Measurements from ENCODE around the gene ASXL1.

Gene ASXL1

DNA sequence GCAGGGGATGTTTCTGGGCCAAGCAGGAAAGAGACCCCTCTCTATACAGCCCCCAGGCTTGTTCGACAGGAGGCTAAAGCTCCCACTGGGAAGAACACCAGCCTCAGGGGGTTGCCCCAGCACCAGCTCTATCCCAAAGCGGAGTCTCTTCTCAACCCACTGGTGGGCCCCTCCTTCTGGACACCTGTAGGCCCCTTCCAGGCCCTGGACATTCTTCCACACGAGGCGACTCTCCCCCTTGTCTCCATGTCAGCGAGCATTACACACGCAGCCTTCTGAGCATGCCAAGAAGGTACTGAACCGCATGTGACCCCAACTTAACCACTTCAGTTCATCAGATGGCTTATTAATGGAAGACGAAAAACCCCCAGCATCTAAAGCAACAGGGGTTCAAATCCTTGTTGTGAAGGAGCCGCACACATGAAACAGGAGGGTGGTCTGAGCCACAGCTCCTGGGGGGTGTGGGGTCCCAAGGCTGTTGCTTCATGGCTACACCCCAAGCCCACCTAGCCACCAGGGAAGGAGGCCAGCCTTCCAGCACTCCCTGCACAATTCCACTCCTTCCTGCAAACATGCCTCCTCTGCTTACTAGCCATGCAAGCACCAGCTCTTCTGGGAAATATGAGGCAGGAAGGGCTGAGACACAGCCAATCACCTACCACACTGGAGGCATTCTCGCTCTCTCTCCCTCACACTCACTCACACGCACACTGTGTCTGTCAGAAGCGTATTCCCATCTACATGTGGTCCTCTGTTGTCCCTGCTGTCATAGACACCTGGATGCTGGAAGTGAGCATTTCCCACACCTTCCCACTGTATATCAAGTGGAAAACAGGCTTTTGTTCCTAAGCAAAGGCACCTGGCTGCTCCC, 122.5 kb downstream of the ASXL1 start:
- DNase-seq (ENCODE audit: low spot score): peak; percentile 46

- DNase-seq (ENCODE audit: low spot score): peak; percentile 54
Observed at GRCh38 chr20:32481311-32482142, 123.4 kb downstream of the ASXL1 start.

DNA sequence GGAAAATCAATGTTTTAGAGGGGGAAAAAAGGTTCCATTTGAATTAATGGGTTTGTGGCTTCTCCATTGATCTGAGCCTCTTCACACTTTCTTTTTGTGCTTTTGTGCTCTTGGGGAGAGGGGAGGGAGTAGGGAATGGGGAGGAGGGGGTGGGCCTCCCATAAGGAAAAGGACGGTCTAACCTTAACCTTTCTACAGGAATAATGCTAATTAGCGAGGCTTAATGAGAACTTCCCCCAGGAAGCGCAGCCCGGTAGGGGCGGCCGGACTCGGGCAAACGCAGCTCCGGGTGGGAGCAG, 124.0 kb downstream of the ASXL1 start:
- DNase-seq (ENCODE audit: low spot score): no peak

DNA sequence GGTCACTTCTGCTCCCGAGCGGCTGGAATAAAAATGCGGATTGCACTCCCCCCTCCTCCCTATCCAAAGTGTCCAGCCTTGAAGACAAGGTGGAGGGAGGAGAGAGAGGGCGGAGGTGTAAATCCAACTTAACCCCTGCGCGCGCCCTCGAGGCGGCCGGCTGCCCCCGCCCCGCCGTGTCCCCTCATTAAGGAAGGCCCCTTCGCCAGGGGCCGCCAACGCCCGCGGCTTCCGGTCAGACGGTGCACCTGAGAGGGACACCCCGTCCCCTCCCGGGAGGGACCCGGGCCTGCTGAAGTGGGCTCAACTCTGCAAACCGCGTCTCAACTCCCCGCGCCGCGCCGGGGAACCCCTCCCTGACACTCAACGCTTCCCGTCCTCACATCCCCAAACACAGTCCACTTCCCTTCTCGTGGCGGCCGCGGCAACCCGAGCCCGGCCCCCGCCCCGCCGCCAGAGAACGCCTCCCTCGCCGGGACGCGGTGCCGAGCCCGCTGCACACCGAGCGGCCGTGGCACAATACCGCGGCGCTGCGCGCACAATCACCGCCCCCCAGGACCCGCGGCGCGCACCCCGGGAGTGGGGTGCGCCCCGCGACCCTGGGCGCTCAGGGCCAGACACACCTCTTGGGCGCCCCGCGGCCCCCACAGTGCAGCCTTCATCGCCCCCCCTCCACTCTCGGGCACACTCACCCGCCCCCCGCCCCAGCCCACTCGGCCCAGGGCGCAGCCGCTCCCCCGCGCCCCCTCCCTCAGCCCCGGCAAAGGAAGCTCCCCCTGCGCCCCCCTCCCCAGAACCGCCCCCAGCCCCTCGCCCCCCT, 124.5 kb downstream of the ASXL1 start:
- DNase-seq (ENCODE audit: low spot score): peak; percentile 80

DNA sequence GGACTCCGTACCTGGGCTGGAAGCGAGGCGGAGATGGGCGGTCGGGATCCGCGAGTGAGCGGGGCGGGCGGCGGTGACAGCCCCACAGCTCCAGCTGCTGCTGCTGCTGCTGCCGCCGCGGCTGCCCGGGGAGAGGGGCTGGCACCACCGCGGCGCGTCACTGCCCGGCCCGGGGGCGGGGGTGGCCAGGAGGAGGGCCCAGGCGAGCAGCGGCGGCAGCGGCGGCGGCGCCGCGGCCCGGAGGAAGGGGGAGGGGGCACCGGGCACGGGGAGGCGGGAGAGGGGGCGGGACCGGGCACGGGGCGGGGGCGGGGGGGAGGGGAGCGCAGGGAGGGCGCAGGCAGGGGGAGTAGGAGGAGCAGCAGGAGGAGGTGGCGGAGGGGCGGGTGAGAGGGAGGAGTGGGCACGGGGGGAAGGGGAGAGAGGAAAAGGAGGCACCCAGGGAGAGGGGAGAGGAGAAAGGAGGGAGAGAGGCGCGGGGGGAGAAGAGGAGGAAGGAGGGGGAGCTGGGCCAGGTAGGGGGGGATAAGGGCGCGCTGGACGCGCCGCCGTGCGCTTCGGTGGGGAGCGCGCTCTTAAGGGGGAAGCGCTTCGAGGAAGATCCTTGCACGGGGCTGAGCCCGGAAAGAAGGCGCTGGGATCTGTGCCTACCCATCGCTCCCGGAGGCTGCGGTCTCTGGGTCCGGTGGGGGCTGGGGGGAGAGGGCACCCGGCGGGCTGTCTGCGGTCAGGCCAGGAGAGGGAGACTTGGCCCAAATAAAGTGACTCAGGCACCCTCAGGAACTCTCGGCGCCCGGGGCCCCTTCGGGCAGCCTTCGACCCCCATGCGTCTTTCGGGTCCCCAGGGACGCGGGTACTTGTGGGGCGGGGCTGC, 125.5 kb downstream of the ASXL1 start:
- peak; percentile 88 for DNase-seq (ENCODE audit: low spot score)

- DNase-seq (ENCODE audit: low spot score): peak; percentile 76
Observed at GRCh38 chr20:32484225-32484957, 126.3 kb downstream of the ASXL1 start.

GRCh38 chr20:32484958-32485769, 127.0 kb downstream of the ASXL1 start:
- peak; percentile 73 for DNase-seq (ENCODE audit: low spot score)

- DNase-seq (ENCODE audit: low spot score): peak; percentile 36
Observed at GRCh38 chr20:32485770-32486478, 127.8 kb downstream of the ASXL1 start.

GRCh38 chr20:32487381-32487780, 129.2 kb downstream of the ASXL1 start:
- DNase-seq (ENCODE audit: low spot score): no peak

DNA sequence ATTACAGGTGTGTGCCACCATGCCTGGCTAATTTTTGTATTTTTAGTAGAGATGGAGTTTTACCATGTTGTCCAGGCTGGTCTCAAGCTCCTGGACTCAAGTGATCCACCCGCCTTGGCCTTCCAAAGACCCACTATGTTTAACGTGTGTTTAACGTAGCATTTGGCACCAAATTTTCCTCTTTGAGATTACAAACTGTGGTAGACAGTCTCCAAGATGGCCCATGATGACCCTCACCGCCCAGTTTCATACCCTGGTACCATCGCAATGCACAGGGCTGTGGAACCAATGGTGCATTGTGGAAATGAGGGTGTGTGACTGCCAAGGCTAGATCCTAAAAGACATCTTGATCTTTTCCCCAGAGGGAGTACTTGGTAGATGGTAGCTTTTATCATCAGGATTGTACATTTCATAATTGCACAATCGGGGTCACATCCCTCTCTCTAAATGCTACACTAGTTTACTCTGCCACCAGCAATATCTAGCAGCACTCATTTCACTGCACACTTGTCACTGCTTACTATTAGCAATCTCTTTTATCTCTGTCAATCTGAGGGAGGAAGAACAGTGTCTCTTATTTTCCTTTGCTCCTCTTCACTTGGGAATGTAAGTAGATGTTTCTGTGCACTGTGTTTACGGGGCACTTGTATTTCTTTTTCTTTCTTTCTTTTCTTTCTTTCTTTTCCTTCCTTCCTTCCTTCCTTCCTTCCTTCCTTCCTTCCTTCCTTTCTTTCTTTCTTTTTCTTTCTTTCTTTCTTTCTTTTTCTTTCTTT, 130.1 kb downstream of the ASXL1 start:
- DNase-seq (ENCODE audit: low spot score): no peak
